Hepatocyte (in vitro differentiated cells): ENCODE results near the gene MTHFS.

Experiments
- EZH2 ChIP-seq: fragments of 200-600 bp; sonication (generic); IDR thresholded peaks from 2 replicates; pipeline ENCODE4 v1.6.1; 2016; ENCODE audit warnings: antibody characterized with exemption, mild to moderate bottlenecking, borderline replicate concordance
- EZH2phosphoT487 ChIP-seq: fragments of 200-600 bp; sonication (generic); IDR thresholded peaks from one replicate; pipeline ENCODE4 v1.6.1; 2018; ENCODE audit warnings: antibody characterized with exemption, mild to moderate bottlenecking, low read depth, moderate library complexity; ENCODE audit not compliant: unreplicated experiment, severe bottlenecking
- TF ChIP-seq, protein P1 (sequence below): fragments of 200-600 bp; sonication (generic); IDR thresholded peaks from 2 replicates; pipeline ENCODE4 v1.5.1; 2016; ENCODE audit warnings: antibody characterized with exemption, mild to moderate bottlenecking; ENCODE audit not compliant: poor library complexity

DNA sequence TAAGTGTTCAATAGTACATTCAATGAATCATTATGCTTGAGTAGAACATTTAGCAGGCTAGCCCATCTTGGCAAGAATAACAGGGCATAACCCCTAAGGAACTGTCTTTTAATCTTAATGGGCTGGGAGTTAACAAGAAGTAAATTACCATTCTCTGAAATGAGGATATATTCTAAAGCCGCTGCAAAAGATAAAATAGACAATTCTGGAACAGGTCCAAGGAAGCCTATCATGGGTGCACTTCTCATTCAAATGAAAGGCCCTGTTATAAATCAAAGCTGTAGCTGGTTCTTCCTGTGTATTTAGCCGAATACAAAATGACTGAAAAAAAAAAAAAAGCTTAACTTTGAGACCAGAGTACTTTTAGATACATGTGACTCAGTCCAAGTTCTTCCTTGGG is 15.6 kb downstream of the MTHFS start:
- TF ChIP-seq, protein P1, sequence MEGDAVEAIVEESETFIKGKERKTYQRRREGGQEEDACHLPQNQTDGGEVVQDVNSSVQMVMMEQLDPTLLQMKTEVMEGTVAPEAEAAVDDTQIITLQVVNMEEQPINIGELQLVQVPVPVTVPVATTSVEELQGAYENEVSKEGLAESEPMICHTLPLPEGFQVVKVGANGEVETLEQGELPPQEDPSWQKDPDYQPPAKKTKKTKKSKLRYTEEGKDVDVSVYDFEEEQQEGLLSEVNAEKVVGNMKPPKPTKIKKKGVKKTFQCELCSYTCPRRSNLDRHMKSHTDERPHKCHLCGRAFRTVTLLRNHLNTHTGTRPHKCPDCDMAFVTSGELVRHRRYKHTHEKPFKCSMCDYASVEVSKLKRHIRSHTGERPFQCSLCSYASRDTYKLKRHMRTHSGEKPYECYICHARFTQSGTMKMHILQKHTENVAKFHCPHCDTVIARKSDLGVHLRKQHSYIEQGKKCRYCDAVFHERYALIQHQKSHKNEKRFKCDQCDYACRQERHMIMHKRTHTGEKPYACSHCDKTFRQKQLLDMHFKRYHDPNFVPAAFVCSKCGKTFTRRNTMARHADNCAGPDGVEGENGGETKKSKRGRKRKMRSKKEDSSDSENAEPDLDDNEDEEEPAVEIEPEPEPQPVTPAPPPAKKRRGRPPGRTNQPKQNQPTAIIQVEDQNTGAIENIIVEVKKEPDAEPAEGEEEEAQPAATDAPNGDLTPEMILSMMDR = no peak
- TF ChIP-seq EZH2 = no peak
- TF ChIP-seq EZH2phosphoT487 = no peak
